Thoracic aorta (tissue), 2 donors: ENCODE results near the gene C16orf78. TPM values are rescaled to one million over a fixed set of nuclear protein-coding genes. Genes with fewer than 3 reads are reported as not detected.
"Not testable (repeated sequence)": the region's sequence is repeated elsewhere in the genome, so short reads cannot be mapped to it uniquely, and the experiment has no call there.

Experiments
- ATAC-seq: fragments of 150-250 bp; one replicate; pipeline ENCODE4 v1.8.0; 2017; ENCODE audit warnings: low read depth; ENCODE audit not compliant: insufficient number of reproducible peaks, low FRiP score
- DNase-seq: peaks from one replicate; pipeline ENCODE4 v3.0.0-alpha.2; 2020; ENCODE audit warnings: low spot score
- H3K27ac ChIP-seq, 2 donors: fragments of 200-600 bp; sonication (generic); 1 replicate in 1 of 2; 2 replicates in 1 of 2; pipeline ENCODE4 v1.5.1; 2016; ENCODE audit warnings: mild to moderate bottlenecking in 2 of 2, moderate library complexity in 2 of 2
- H3K27me3 ChIP-seq: fragments of 200-600 bp; sonication (generic); replicated peaks from 2 replicates; pipeline ENCODE4 v1.6.0; 2016; ENCODE audit warnings: mild to moderate bottlenecking; ENCODE audit not compliant: insufficient read depth
- H3K36me3 ChIP-seq: fragments of 200-600 bp; sonication (generic); one replicate; pipeline ENCODE4 v1.5.1; 2016
- H3K4me1 ChIP-seq, 2 donors: fragments of 200-600 bp; sonication (generic); 1 replicate in 1 of 2; 2 replicates in 1 of 2; pipeline versions ENCODE4 v1.5.1 to v1.6.0; 2016; ENCODE audit warnings: low read depth in 2 of 2, mild to moderate bottlenecking in 1 of 2; ENCODE audit not compliant: control insufficient read depth in 1 of 2
- H3K4me3 ChIP-seq: fragments of 200-600 bp; sonication (generic); 2 replicates; pipeline ENCODE4 v1.5.1; 2016; ENCODE audit warnings: mild to moderate bottlenecking
- H3K9me3 ChIP-seq: fragments of 200-600 bp; sonication (generic); 2 replicates; pipeline ENCODE4 v1.5.1; 2016
- total RNA-seq, 2 donors: library from RNA; depleted of rRNA; stranded (reverse); fragments of >200 nt; gene quantifications; one replicate each; pipeline versions ENCODE4 v1.1.0 to v1.2.3, GENCODE V29; 2016
- TF ChIP-seq, protein P1 (sequence below): fragments of 200-600 bp; sonication (generic); IDR thresholded peaks from one replicate; pipeline ENCODE4 v1.5.1; 2019; ENCODE audit warnings: antibody characterized with exemption

The C16orf78 gene
- total RNA-seq, 2 donors from 2014 or later: not detected

DNA sequence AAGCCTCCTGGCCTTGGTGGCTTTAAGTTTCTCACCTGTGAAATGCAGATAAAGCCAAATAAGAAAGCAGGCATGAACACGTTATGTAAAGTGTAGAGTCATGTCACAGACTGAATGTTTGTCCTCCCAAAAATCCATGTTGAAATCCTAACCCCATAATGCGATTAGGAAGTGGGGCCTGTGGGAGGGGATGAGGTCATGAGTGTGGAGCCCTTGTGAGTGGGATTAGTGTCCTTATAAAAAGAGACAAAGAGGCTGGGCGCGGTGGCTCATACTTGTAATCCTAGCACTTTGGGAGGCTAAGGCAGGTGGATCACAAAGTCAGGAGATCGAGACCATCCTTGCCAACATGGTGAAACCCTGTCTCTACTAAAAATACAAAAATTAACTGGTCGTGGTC is 19.5 kb upstream of the C16orf78 start:
- ATAC-seq (no peak), DNase-seq (no peak)
- no peak overlapping the region for H3K27ac ChIP-seq
- H3K4me3 ChIP-seq: no peak overlapping the region
- no peaks in the 10 kb centered on the region for H3K36me3 ChIP-seq
- no peaks in the 10 kb centered on the region for H3K27me3 ChIP-seq
- TF ChIP-seq, protein P1, sequence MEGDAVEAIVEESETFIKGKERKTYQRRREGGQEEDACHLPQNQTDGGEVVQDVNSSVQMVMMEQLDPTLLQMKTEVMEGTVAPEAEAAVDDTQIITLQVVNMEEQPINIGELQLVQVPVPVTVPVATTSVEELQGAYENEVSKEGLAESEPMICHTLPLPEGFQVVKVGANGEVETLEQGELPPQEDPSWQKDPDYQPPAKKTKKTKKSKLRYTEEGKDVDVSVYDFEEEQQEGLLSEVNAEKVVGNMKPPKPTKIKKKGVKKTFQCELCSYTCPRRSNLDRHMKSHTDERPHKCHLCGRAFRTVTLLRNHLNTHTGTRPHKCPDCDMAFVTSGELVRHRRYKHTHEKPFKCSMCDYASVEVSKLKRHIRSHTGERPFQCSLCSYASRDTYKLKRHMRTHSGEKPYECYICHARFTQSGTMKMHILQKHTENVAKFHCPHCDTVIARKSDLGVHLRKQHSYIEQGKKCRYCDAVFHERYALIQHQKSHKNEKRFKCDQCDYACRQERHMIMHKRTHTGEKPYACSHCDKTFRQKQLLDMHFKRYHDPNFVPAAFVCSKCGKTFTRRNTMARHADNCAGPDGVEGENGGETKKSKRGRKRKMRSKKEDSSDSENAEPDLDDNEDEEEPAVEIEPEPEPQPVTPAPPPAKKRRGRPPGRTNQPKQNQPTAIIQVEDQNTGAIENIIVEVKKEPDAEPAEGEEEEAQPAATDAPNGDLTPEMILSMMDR: no peak
- H3K9me3 ChIP-seq: no peaks in the 10 kb centered on the region
- no peaks in the 10 kb centered on the region for H3K4me1 ChIP-seq

DNA sequence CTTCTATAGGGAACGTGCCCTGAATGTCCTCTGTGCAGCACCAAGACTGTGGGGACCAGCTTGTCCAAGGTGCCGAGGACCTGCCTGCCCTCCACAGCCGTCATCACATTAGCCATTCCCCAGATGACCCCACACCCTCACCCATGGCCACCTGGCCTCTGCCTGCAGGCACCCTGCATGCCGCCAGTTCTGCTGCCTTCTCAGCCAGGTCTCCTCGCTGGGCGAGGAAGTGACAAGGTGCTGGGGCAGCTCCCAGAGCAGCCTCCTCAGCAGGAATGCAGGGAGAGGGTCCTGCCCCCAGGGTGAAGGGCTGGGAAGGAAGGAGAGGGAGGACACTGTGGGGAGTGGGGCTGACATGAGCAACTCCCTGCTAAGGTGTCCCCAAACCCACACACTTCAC is 18.6 kb upstream of the C16orf78 start:
- TF ChIP-seq, protein P1: no peak
- DNase-seq (no peak), ATAC-seq (no peak)
- Histone ChIP-seq H3K27me3 (no peaks in the 10 kb centered on the region), H3K4me3 (no peak overlapping the region), H3K36me3 (no peaks in the 10 kb centered on the region), H3K27ac (no peak overlapping the region), H3K4me1 (no peaks in the 10 kb centered on the region), H3K9me3 (no peaks in the 10 kb centered on the region)

DNA sequence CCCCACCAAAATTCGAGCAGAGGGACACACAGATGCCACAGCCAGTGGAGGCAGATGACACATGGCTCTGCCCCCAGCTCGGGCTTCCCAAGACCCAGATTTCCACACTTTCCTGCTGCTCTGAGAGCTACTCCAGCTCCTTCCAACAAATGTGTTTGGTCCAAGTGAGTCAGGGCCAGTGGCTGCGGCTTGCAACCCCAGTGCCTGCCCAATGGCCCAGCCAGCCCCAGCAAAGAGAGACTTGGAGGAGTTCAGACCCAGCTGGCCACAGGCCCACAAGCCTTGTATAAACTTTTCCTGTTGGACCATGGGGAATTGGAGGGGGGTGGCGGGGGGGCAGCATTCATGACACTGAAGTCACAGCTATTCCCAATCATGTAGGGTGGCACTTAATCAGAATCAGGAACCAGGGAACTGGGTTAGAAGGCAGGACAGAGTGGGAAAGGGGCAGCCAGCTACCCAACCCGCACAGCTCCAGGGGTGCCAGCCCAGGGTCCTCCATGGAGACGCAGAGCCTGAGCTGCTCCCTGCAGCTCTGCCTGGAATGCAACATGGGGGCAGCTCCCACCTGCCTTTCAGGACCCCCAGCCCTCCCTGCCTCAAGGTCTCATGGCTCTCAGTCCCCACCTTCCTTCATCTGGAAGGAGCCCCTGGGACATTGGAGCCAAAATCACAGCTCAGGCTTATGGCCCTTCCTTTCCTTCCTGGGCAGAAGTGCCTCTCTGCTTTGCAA is 17.5 kb upstream of the C16orf78 start:
- no peak overlapping the region for H3K4me3 ChIP-seq
- ATAC-seq (no peak), DNase-seq (no peak)
- no peaks in the 10 kb centered on the region for H3K9me3 ChIP-seq
- H3K27ac ChIP-seq: no peak overlapping the region
- H3K36me3 ChIP-seq: no peaks in the 10 kb centered on the region
- H3K27me3 ChIP-seq: no peaks in the 10 kb centered on the region
- TF ChIP-seq, protein P1: no peak
- H3K4me1 ChIP-seq: no peaks in the 10 kb centered on the region

DNA sequence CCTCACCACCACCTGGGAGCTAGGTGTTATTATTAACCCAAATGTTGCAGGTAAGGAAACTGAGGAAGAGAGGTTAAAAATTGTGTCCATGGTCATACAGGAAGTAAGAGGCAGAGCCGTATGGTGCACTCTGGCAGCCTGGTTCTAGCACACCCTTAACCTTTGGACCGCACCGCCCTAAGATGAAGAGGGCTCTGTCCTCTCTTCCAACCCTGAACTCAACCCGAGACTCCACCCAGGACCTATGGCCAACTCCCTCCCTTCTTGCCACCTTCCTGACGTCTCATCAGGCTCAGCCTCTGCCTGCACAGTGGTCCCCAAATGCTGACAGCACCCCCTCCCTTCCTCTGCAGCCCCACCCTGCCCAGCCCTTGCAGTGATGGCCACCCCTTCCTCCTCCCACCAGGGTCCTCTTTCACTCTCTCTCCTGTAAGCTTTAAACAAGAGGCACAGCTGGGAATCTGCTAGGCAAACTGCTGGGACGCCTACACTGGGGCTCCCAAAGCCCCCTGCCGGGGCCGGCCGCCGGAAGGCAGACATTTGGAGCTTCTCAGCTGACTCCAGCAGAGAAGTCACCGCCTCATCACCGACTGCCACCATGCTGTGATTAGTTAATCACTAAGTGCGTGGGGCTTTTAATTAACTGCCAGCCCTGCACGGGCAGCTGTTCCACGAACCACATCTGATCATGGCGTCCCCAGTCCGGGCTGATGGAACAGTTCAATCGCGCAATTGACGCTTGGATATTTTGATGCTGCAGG is 16.7 kb upstream of the C16orf78 start:
- TF ChIP-seq, protein P1: no peak
- ATAC-seq (no peak), DNase-seq (no peak)
- Histone ChIP-seq H3K27ac (no peak overlapping the region), H3K4me3 (no peak overlapping the region), H3K9me3 (no peaks in the 10 kb centered on the region), H3K36me3 (no peaks in the 10 kb centered on the region), H3K27me3 (no peaks in the 10 kb centered on the region), H3K4me1 (no peaks in the 10 kb centered on the region)

DNA sequence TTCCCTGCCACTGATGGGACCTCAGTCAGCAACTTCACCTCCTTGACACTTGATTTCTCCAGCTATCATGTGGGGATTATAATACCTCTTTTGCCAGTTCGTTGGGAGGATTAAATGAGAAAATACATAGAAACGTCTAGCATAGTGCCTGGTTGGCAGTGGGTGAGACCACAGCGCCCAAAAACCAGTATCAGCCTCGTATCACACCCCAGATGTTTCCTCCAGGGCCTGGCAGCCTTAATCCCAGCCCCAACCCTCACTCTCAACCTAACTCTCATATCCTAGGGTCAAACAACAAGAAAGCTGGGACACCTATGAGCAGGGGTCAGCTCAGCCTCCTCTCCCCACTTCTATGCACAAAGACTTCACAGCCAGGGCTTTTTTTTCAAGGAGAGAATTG is 14.0 kb upstream of the C16orf78 start:
- TF ChIP-seq, protein P1: no peak
- Histone ChIP-seq H3K27me3 (no peaks in the 10 kb centered on the region), H3K9me3 (no peaks in the 10 kb centered on the region), H3K27ac (no peak overlapping the region), H3K4me3 (no peak overlapping the region), H3K4me1 (no peaks in the 10 kb centered on the region), H3K36me3 (no peaks in the 10 kb centered on the region)
- ATAC-seq (no peak), DNase-seq (no peak)

DNA sequence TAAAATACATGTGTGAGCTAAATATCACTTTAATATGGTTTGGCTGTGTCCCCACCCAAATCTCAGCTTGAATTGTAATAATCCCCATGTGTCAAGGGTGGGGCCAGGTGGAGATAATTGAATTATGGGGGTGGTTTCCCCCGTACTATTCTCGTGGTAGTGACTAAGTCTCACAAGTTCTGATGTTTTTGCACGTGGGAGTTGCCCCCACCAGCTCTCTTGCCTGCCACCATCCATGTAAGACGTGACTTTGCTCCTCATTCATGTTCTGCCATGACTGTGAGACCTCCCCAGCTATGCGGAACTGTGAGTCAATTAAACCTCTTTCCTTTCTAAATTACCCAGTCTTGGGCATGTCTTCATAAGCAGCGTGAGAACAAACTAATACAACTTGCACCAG is 11.9 kb upstream of the C16orf78 start:
- H3K4me3 ChIP-seq, H3K4me1 ChIP-seq, H3K27ac ChIP-seq, H3K36me3 ChIP-seq, H3K9me3 ChIP-seq, DNase-seq, ATAC-seq, H3K27me3 ChIP-seq: not testable (repeated sequence)
